ENCODE measurements around the gene TTPAL. TPM values are rescaled to one million over a fixed set of nuclear protein-coding genes. Genes with fewer than 3 reads are reported as not detected.

Gene TTPAL
- total RNA-seq, 4 donors from 2014 or later = 9.2 to 21.8 (median 13.8) TPM

DNA sequence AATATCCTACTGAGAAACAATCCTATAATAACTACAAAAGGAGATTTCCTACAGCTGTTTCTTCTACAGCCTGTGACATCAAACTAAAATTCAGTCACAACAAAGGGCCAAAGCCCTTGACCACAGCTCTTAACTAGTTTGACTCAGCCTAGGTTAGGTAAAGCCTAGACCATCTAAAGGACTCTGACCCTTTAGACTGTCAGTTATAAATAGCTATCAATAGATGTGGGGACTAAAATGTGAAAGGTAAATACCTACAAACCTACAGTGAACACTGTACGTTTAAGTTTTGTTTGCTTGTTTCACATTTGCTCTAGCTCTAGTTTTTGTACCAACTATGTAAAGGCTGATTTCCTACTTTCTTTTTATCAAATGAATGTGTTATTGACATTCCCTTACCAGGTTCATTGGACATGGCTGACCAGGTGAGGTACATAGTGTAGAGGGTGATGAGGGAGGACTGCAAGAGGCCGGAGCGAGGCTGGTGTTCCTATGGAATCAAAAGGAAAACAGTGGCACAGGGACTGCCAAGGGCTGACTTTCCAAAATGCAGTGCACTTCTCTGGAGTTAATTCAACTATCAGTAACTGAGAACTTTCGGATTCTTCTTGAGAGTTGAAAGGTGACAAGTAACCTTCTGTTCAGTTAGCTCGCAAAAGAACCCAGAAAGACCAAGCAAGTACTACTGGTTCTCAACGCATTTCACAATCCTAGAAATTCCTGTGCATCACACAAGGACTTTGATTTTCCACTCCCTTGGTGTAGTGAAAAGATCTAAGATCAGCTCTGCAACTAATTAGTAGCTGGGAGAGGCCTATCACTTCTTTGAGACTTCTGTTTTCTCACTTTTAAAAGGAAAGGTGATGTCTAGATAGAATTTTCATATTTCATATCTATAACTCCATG, 29.0 kb downstream of the TTPAL start:
- 82 to 92% methylated on average over 4 to 6 of the region's 6 CpGs for WGBS, 2 donors (ENCODE audit: low coverage in 1 of 2)
- ATAC-seq = no peak
- TF ChIP-seq CTCF (IDR thresholded peaks at IDR 0.05) (no peak), POLR2A (IDR thresholded peaks at IDR 0.05) (no peak)

GRCh38 chr20:44509762-44510161, 34.1 kb downstream of the TTPAL start:
- Histone ChIP-seq H3K4me1 (peaks cover 0 to 42% (median 0%) of the 10 kb centered on the region in 3 donors), H3K27ac (no peak overlapping the region), H3K4me3 (no peak overlapping the region), H3K36me3 (peaks cover 5 to 88% of the 10 kb centered on the region in 2 donors), H3K27me3 (no peaks in the 10 kb centered on the region), H3K9me3 (no peaks in the 10 kb centered on the region)
- WGBS, 2 donors (ENCODE audit: low coverage in 1 of 2) = 85 to 89% methylated on average over 4 of the region's 4 CpGs
- TF ChIP-seq CTCF (IDR thresholded peaks at IDR 0.05) = no peak
- TF ChIP-seq EP300 (IDR thresholded peaks at IDR 0.05) = no peak
- no peak for TF ChIP-seq POLR2AphosphoS5 (IDR thresholded peaks at IDR 0.05)
- TF ChIP-seq POLR2A (IDR thresholded peaks at IDR 0.05) = no peak
- no peak for ATAC-seq

More for the DNA sequence above, 29.0 kb downstream of the TTPAL start:
- H3K9me3 ChIP-seq = no peaks in the 10 kb centered on the region
- no peaks in the 10 kb centered on the region for H3K4me1 ChIP-seq
- H3K27me3 ChIP-seq = no peaks in the 10 kb centered on the region
- H3K4me3 ChIP-seq = no peak overlapping the region
- H3K36me3 ChIP-seq = peaks cover 11 to 100% of the 10 kb centered on the region in 2 donors
- no peak overlapping the region for H3K27ac ChIP-seq

GRCh38 chr20:44513871-44514270, 38.2 kb downstream of the TTPAL start:
- Histone ChIP-seq H3K4me1 (peaks cover 0 to 84% (median 19%) of the 10 kb centered on the region in 3 donors), H3K36me3 (peaks cover 4 to 47% of the 10 kb centered on the region in 2 donors), H3K4me3 (no peak overlapping the region), H3K27ac (no peak overlapping the region), H3K9me3 (no peaks in the 10 kb centered on the region), H3K27me3 (no peaks in the 10 kb centered on the region)
- ATAC-seq = no peak
- 74 to 84% methylated on average over 9 to 10 of the region's 10 CpGs for WGBS, 2 donors (ENCODE audit: low coverage in 1 of 2)
- TF ChIP-seq EP300 (IDR thresholded peaks at IDR 0.05) (no peak), POLR2A (IDR thresholded peaks at IDR 0.05) (no peak), CTCF (IDR thresholded peaks at IDR 0.05) (no peak), POLR2AphosphoS5 (IDR thresholded peaks at IDR 0.05) (no peak)

DNA sequence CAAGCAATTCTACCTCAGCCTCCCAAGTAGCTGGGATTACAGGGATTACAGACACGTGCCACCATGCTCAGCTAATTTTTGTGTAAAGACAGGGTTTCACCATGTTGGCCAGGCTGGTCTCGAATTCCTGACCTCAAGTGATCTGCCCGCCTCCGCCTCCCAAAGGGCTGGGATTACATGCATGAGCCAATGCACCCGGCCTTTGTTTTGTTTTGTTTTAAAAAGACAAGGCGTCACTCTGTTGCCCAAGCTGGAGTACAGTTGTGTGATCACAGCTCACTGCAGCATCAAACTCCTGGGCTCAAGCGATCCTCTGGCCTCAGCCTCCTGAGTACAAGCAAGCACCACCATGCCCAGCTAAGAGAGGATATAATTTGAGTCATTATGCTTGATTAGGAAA, 40.8 kb downstream of the TTPAL start:
- TF ChIP-seq POLR2A (IDR thresholded peaks at IDR 0.05) (no peak), POLR2AphosphoS5 (IDR thresholded peaks at IDR 0.05) (no peak), CTCF (IDR thresholded peaks at IDR 0.05) (no peak), EP300 (IDR thresholded peaks at IDR 0.05) (no peak)
- no peak overlapping the region for H3K4me3 ChIP-seq
- peaks cover 4 to 98% (median 40%) of the 10 kb centered on the region in 3 donors for H3K4me1 ChIP-seq
- peak; percentile 5 for ATAC-seq
- no peaks in the 10 kb centered on the region for H3K27me3 ChIP-seq
- no peaks in the 10 kb centered on the region for H3K9me3 ChIP-seq
- 24% methylated on average over 4 of the region's 7 CpGs; no CpG with 5 or more reads in 1 of the 2 donors for WGBS, 2 donors (ENCODE audit: low coverage in 1 of 2)
- H3K36me3 ChIP-seq = peaks cover 2 to 21% of the 10 kb centered on the region in 2 donors
- peak overlapping the region in 2 of 4 donors; percentile 26 to 40 for H3K27ac ChIP-seq

GRCh38 chr20:44517454-44517853, 41.8 kb downstream of the TTPAL start:
- peaks cover 4 to 92% (median 40%) of the 10 kb centered on the region in 3 donors for H3K4me1 ChIP-seq
- H3K36me3 ChIP-seq = peaks cover 2 to 11% of the 10 kb centered on the region in 2 donors
- H3K9me3 ChIP-seq = no peaks in the 10 kb centered on the region
- no peak for ATAC-seq
- no peak for TF ChIP-seq POLR2A (IDR thresholded peaks at IDR 0.05)
- no peak for TF ChIP-seq POLR2AphosphoS5 (IDR thresholded peaks at IDR 0.05)
- no peak for TF ChIP-seq EP300 (IDR thresholded peaks at IDR 0.05)
- TF ChIP-seq CTCF (IDR thresholded peaks at IDR 0.05) = no peak
- WGBS, 2 donors (ENCODE audit: low coverage in 1 of 2) = 61 to 65% methylated on average over 3 of the region's 3 CpGs
- H3K27ac ChIP-seq = peak overlapping the region in 3 of 4 donors; percentile 33 to 100 (median 50)
- H3K27me3 ChIP-seq = no peaks in the 10 kb centered on the region
- no peak overlapping the region for H3K4me3 ChIP-seq

All from gastroesophageal sphincter (tissue), 4 donors.